SU-DHL-6 (cell line): ENCODE results near the gene ARL2.

Experiments used
- H2AFZ ChIP-seq: fragments of 200-600 bp; sonication (generic); 2 replicates; pipeline ENCODE4 v1.6.1; 2014; ENCODE audit warnings: low read depth, mild to moderate bottlenecking, moderate library complexity, mixed read lengths, antibody characterized with exemption, low read length; ENCODE audit not compliant: severe bottlenecking
- H3F3A ChIP-seq: fragments of 200-600 bp; shearing (Covaris generic); 2 replicates; pipeline ENCODE4 v1.6.0; 2016; ENCODE audit warnings: antibody characterized with exemption, mild to moderate bottlenecking; ENCODE audit not compliant: insufficient read depth
- H3K27ac ChIP-seq: fragments of 200-600 bp; sonication (generic); 2 replicates; pipeline ENCODE4 v1.5.1; 2016; ENCODE audit warnings: low read depth, mild to moderate bottlenecking, low read length, moderate library complexity, mixed read lengths
- H3K27me3 ChIP-seq: fragments of 200-600 bp; sonication (generic), shearing (Covaris generic); 2 replicates; pipeline ENCODE4 v1.6.0; 2014; ENCODE audit warnings: mild to moderate bottlenecking, low read length
- H3K36me3 ChIP-seq: fragments of 200-600 bp; sonication (generic); 2 replicates; pipeline ENCODE4 v1.6.1; 2014; ENCODE audit warnings: mild to moderate bottlenecking, low read length, mixed read lengths
- H3K4me2 ChIP-seq: fragments of 300-600, 200-600 bp; shearing (Covaris generic), sonication (generic); 2 replicates; pipeline ENCODE4 v1.6.0; 2014; ENCODE audit warnings: low read length, low read depth, mild to moderate bottlenecking; ENCODE audit not compliant: poor library complexity, severe bottlenecking
- H3K4me3 ChIP-seq: fragments of 200-600 bp; sonication (generic); 2 replicates; pipeline ENCODE4 v1.5.1; 2014; ENCODE audit warnings: antibody characterized with exemption, low read length, mild to moderate bottlenecking, mixed read lengths; ENCODE audit not compliant: insufficient read depth, poor library complexity, severe bottlenecking
- H3K79me2 ChIP-seq: fragments of 200-600 bp; sonication (generic); 2 replicates; pipeline ENCODE4 v1.6.1; 2014; ENCODE audit warnings: mild to moderate bottlenecking, low read length, moderate library complexity; ENCODE audit not compliant: insufficient read depth
- H3K9ac ChIP-seq: fragments of 200-600 bp; sonication (generic); 2 replicates; pipeline ENCODE4 v1.7.0; 2014; ENCODE audit warnings: mild to moderate bottlenecking, low read length
- H3K9me2 ChIP-seq: fragments of 200-600 bp; sonication (generic); replicated peaks from 2 replicates; pipeline ENCODE4 v1.6.1; 2014; ENCODE audit warnings: low read length; ENCODE audit not compliant: insufficient read depth
- H3K9me3 ChIP-seq: fragments of 200-600 bp; sonication (generic); 2 replicates; pipeline ENCODE4 v1.6.1; 2014; ENCODE audit warnings: low read length, mixed read lengths; ENCODE audit not compliant: insufficient read depth
- H4K20me1 ChIP-seq: fragments of 200-600 bp; sonication (generic); 2 replicates; pipeline ENCODE4 v1.6.1; 2014; ENCODE audit warnings: low read depth, mild to moderate bottlenecking, antibody characterized with exemption, low read length, moderate library complexity, mixed read lengths
- EZH2phosphoT487 ChIP-seq: fragments of 200-600 bp; sonication (generic), shearing (Covaris generic); conservative IDR thresholded peaks from 2 replicates; pipeline ENCODE4 v1.6.1; 2018; ENCODE audit warnings: mild to moderate bottlenecking, antibody characterized with exemption, low read length, moderate library complexity, mixed read lengths
- TF ChIP-seq, protein P1 (sequence below): fragments of 200-600 bp; sonication (generic); IDR thresholded peaks from one replicate; pipeline ENCODE4 v1.5.1; 2017; ENCODE audit warnings: antibody characterized with exemption, mild to moderate bottlenecking, low read length, moderate library complexity; ENCODE audit not compliant: insufficient read depth, poor library complexity, severe bottlenecking

The ARL2 gene

DNA sequence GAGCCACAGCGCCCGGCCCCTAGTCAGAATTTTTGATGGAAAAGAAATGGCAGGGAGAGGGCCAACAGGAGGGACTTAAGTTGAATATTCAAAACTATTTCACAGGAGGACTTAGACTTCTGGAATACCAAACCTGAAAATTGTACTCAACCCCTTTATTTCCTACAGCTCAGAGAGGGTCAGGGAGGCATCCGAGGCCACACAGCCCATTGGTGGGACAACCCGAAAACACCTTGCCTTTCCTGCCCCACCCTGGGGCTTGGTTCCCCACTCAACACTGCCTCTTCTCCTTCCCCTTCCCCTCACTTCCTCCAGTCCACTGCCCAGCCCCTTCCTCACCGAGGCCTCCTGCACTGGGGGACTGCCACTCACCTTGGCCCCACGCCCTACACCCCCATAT is 43.0 kb downstream of the ARL2 start:
- Histone ChIP-seq H3K4me2 (no peak overlapping the region), H3K27me3 (no peaks in the 10 kb centered on the region), H3F3A (no peaks in the 10 kb centered on the region), H4K20me1 (no peaks in the 10 kb centered on the region), H3K36me3 (no peaks in the 10 kb centered on the region), H3K27ac (no peak overlapping the region), H3K4me3 (no peak overlapping the region), H3K9me2 (no peaks in the 10 kb centered on the region), H3K9me3 (no peaks in the 10 kb centered on the region), H2AFZ (no peak overlapping the region), H3K79me2 (no peaks in the 10 kb centered on the region), H3K9ac (no peak overlapping the region)
- TF ChIP-seq EZH2phosphoT487 = no peak
- TF ChIP-seq, protein P1, sequence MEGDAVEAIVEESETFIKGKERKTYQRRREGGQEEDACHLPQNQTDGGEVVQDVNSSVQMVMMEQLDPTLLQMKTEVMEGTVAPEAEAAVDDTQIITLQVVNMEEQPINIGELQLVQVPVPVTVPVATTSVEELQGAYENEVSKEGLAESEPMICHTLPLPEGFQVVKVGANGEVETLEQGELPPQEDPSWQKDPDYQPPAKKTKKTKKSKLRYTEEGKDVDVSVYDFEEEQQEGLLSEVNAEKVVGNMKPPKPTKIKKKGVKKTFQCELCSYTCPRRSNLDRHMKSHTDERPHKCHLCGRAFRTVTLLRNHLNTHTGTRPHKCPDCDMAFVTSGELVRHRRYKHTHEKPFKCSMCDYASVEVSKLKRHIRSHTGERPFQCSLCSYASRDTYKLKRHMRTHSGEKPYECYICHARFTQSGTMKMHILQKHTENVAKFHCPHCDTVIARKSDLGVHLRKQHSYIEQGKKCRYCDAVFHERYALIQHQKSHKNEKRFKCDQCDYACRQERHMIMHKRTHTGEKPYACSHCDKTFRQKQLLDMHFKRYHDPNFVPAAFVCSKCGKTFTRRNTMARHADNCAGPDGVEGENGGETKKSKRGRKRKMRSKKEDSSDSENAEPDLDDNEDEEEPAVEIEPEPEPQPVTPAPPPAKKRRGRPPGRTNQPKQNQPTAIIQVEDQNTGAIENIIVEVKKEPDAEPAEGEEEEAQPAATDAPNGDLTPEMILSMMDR = no peak

DNA sequence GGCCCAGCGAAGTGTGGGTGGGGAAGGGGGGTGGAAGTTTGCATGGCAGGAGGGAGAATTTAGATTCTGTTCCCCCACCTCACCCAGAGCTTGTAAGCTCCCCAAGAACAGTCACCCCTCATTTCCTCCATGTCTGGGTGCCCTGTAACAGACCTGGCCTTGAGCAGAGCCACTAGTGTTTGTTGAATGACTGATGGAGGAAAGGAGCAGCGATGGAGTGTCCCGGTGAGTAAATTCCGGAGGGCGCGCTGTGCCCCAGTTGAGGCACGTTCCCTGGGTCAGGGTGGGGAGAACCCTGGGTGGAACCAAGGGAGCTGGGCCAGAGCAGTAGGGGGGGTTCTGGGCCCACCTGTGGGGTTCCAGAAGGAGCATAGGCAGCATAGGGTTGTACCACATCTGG is 43.6 kb downstream of the ARL2 start:
- H3K36me3 ChIP-seq = no peaks in the 10 kb centered on the region
- H3K4me3 ChIP-seq = no peak overlapping the region
- no peaks in the 10 kb centered on the region for H3F3A ChIP-seq
- H4K20me1 ChIP-seq = no peaks in the 10 kb centered on the region
- H2AFZ ChIP-seq = no peak overlapping the region
- no peaks in the 10 kb centered on the region for H3K79me2 ChIP-seq
- H3K9me3 ChIP-seq = no peaks in the 10 kb centered on the region
- no peaks in the 10 kb centered on the region for H3K9me2 ChIP-seq
- TF ChIP-seq, protein P1 = no peak
- no peak for TF ChIP-seq EZH2phosphoT487
- no peak overlapping the region for H3K4me2 ChIP-seq
- H3K27me3 ChIP-seq = no peaks in the 10 kb centered on the region
- H3K27ac ChIP-seq = no peak overlapping the region
- H3K9ac ChIP-seq = no peak overlapping the region

DNA sequence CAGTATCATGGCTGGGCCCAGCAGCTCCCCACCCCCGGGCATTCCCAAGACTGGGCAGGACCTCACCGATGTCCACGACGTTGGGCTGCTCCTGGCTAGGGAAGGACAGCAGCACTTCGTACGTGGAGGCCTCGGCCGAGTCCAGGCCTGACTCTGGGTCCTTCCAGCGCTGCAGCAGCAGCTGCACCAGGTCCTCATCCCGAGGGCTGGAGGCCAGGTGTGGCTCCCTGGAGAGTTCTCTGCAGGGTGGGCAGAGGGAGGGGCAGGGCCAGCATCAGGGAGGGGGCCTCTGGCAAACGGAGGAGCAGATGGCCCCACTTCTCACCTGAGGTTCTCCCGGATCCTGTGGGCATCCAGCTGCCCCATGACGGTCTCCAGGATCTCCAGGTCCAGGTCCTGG is 44.1 kb downstream of the ARL2 start:
- H4K20me1 ChIP-seq = no peaks in the 10 kb centered on the region
- no peak overlapping the region for H2AFZ ChIP-seq
- no peak overlapping the region for H3K4me3 ChIP-seq
- no peak for TF ChIP-seq EZH2phosphoT487
- TF ChIP-seq, protein P1 = no peak
- H3K9ac ChIP-seq = no peak overlapping the region
- H3K9me2 ChIP-seq = no peaks in the 10 kb centered on the region
- H3K79me2 ChIP-seq = no peaks in the 10 kb centered on the region
- H3K27me3 ChIP-seq = no peaks in the 10 kb centered on the region
- H3K27ac ChIP-seq = no peak overlapping the region
- no peak overlapping the region for H3K4me2 ChIP-seq
- H3K9me3 ChIP-seq = no peaks in the 10 kb centered on the region
- no peaks in the 10 kb centered on the region for H3K36me3 ChIP-seq
- no peaks in the 10 kb centered on the region for H3F3A ChIP-seq
